Lung (tissue), 12 donors: Measurements from ENCODE around the gene ELOF1. TPM values are rescaled to one million over a fixed set of nuclear protein-coding genes. Genes with fewer than 3 reads are reported as not detected.
A peak's percentile ranks its signal among the peaks of the same experiment; 100 is the strongest.

Experiments
- ATAC-seq: fragments of 200-7000 bp; cut with Tn5 transposase; one replicate; pipeline ENCODE4 v1.9.1; 2020; ENCODE audit warnings: moderate number of reproducible peaks; ENCODE audit not compliant: insufficient read depth, low FRiP score
- DNase-seq, 3 donors: peaks; one replicate each; pipeline ENCODE4 v3.0.0-alpha.2; 2013 to 2017
- H3K27ac ChIP-seq, 2 donors: one replicate each; pipeline ENCODE4 v1.5.1; 2013; ENCODE audit warnings: mild to moderate bottlenecking in 2 of 2, moderate library complexity in 2 of 2, control low read depth in 1 of 2, inconsistent platforms in 1 of 2, low read depth in 1 of 2, low read length in 1 of 2
- H3K27me3 ChIP-seq, 3 donors: one replicate each; pipeline ENCODE4 v1.5.1; 2013; ENCODE audit warnings: low read length in 2 of 3; ENCODE audit not compliant: control insufficient read depth in 3 of 3, insufficient read depth in 3 of 3
- H3K36me3 ChIP-seq, 4 donors: one replicate each; pipeline ENCODE4 v1.5.1; 2013; ENCODE audit warnings: low read length in 4 of 4, mild to moderate bottlenecking in 1 of 4, moderate library complexity in 1 of 4; ENCODE audit not compliant: control insufficient read depth in 4 of 4, insufficient read depth in 4 of 4
- H3K4me1 ChIP-seq, 5 donors: one replicate each; pipeline ENCODE4 v1.5.1; 2013; ENCODE audit warnings: low read length in 5 of 5, mild to moderate bottlenecking in 2 of 5, moderate library complexity in 1 of 5; ENCODE audit not compliant: control insufficient read depth in 5 of 5, insufficient read depth in 5 of 5
- H3K4me3 ChIP-seq: one replicate; pipeline ENCODE4 v1.5.1; 2013; ENCODE audit warnings: mild to moderate bottlenecking, control low read depth, moderate library complexity
- H3K9ac ChIP-seq, 2 donors: one replicate each; pipeline ENCODE4 v1.5.1; 2013; ENCODE audit warnings: low read length in 2 of 2, control low read depth in 1 of 2; ENCODE audit not compliant: insufficient read depth in 1 of 2
- H3K9me3 ChIP-seq, 4 donors: one replicate each; pipeline ENCODE4 v1.5.1; 2013; ENCODE audit warnings: low read length in 3 of 4, mild to moderate bottlenecking in 1 of 4, moderate library complexity in 1 of 4; ENCODE audit not compliant: control insufficient read depth in 4 of 4, insufficient read depth in 3 of 4
- WGBS, 2 donors: extraction: QIAGEN DNeasy Blood & Tissue Kit; methylation state at CpG; one replicate each; pipeline ENCODE4 v1.1.7; 2013; 5-methylcytosine and 5-hydroxymethylcytosine counted together
- polyA plus RNA-seq, 2 donors: library from polyadenylated mRNA; stranded (reverse); fragments of 200-250 nt; gene quantifications; one replicate each; pipeline ENCODE4 v1.2.1, GENCODE V29; 2013
- total RNA-seq, 2 donors: library from RNA; depleted of rRNA in 1 of 2; stranded (reverse); fragments of >200 nt in 1 of 2; gene quantifications; one replicate each; pipeline ENCODE4 v1.2.1, GENCODE V29; 2014 to 2021
- TF ChIP-seq, protein P1 (sequence below): IDR thresholded peaks from 2 replicates; pipeline ENCODE4 v1.5.1; 2012; ENCODE audit warnings: mild to moderate bottlenecking; ENCODE audit errors: control extremely low read depth, extremely low read depth
- donor health status: control.
- donor health status: control.
- donor health status: Bipolar disorder and iron deficiency.
- donor health status: healthy.
- donor health status: DM: yes; HTN: yes; CAD: no.

Gene ELOF1
- total and polyA plus RNA-seq, 4 donors = 19.2 to 82.8 (median 60.5) TPM

DNA sequence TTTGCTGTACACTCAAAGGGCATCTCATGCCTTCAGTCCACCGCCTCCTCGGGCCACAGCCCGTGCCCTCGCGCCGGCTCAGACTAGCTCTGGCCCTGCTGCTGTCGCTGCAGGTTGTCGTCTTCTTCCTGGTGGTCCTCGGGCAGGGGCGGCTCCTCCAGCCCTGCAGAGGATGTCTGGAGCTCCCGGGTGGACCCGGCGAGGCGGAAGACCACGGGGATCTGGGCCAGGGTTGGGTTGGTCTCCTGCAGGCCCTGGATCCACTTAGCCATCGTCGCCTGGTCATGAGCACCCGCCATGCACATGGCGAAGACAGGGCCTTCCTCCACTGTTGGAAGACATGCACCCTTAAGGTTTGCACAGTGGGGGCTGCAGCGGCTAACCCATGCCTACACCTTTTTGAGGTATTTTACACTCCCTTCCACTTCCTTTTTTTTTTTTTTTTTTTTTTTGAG is 52.9 kb downstream of the ELOF1 start:
- Histone ChIP-seq H3K9me3 (no peaks in the 10 kb centered on the region), H3K9ac (peak overlapping the region; percentile 17 to 66), H3K27ac (peak overlapping the region in 1 of 2 donors; percentile 20), H3K4me3 (peak overlapping the region; percentile 48), H3K36me3 (peaks cover 0 to 10% (median under 1%) of the 10 kb centered on the region in 4 donors), H3K27me3 (no peaks in the 10 kb centered on the region), H3K4me1 (peaks cover 0 to 7% (median 0%) of the 10 kb centered on the region in 5 donors)
- TF ChIP-seq, protein P1, sequence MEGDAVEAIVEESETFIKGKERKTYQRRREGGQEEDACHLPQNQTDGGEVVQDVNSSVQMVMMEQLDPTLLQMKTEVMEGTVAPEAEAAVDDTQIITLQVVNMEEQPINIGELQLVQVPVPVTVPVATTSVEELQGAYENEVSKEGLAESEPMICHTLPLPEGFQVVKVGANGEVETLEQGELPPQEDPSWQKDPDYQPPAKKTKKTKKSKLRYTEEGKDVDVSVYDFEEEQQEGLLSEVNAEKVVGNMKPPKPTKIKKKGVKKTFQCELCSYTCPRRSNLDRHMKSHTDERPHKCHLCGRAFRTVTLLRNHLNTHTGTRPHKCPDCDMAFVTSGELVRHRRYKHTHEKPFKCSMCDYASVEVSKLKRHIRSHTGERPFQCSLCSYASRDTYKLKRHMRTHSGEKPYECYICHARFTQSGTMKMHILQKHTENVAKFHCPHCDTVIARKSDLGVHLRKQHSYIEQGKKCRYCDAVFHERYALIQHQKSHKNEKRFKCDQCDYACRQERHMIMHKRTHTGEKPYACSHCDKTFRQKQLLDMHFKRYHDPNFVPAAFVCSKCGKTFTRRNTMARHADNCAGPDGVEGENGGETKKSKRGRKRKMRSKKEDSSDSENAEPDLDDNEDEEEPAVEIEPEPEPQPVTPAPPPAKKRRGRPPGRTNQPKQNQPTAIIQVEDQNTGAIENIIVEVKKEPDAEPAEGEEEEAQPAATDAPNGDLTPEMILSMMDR = no peak
- no peak for DNase-seq
- 22 to 23% methylated on average over 20 of the region's 20 CpGs for whole genome bisulfite sequencing, 2 donors
- peak; percentile 6 for ATAC-seq

DNA sequence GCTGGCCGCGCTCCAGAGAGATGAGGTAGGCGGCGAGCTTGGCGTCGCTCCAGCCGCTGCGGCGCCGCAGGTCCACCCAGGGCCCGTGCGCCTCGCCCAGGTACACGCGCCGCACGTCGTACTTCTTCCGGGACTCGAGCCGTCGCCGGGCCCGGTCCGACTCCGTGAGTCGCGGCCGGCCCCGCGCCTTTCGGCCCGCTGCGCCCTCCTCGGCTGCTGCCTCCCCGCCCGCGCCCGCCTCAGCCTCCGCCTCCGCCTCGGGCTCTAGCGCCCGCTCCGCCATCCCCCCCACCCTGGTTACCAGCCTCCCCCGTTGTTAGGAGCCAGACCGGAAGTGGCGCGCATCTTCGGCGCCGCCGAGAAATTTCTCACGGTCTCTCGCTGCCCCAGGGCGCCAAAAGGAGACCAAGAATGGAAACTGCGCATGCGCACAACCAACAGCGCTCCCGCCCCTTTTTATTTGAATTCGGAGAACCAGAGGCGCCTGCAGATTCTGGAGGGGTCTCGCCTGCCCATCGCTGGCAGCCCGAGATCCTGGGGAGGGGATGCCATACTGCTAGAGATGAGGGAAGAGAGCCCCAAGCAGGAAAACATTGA is 53.4 kb downstream of the ELOF1 start, which contains the start of gene ZNF653:
Gene ZNF653 (minus strand): TSS at position 336 of the 597 bp plus-strand sequence. CDS start 53 bp downstream, at position 283.
- no peaks in the 10 kb centered on the region for H3K9me3 ChIP-seq
- TF ChIP-seq, protein P1 = no peak
- no peaks in the 10 kb centered on the region for H3K27me3 ChIP-seq
- H3K9ac ChIP-seq = peak within 1 kb of the TSS; percentile 17 to 76
- peak within 1 kb of the TSS; percentile 94 to 96 for H3K27ac ChIP-seq
- WGBS, 2 donors = 0 to 1% methylated on average over 59 to 65 of the region's 65 CpGs
- DNase-seq (peak; percentile 98), ATAC-seq (peak; percentile 86)
- H3K4me3 ChIP-seq = peak within 1 kb of the TSS; percentile 89
- peaks cover 0 to 7% (median 0%) of the 10 kb centered on the region in 5 donors for H3K4me1 ChIP-seq
- peaks cover 0 to 6% (median 0%) of the 10 kb centered on the region in 4 donors for H3K36me3 ChIP-seq

GRCh38 chr19:11505032-11505503 is 54.0 kb downstream of the ELOF1 start:
- peak overlapping the region; percentile 94 to 96 for H3K27ac ChIP-seq
- DNase-seq (peak; percentile 95 to 96 (median 96)), ATAC-seq (peak; percentile 93)
- H3K4me1 ChIP-seq = peaks cover 0 to 7% (median 0%) of the 10 kb centered on the region in 5 donors
- H3K4me3 ChIP-seq = peak overlapping the region; percentile 89
- 1% methylated on average over 24 to 33 of the region's 33 CpGs for WGBS, 2 donors
- H3K36me3 ChIP-seq = peaks cover 0 to 6% (median 0%) of the 10 kb centered on the region in 4 donors
- no peaks in the 10 kb centered on the region for H3K27me3 ChIP-seq
- peak overlapping the region in 1 of 2 donors; percentile 76 for H3K9ac ChIP-seq
- TF ChIP-seq, protein P1 = no peak
- H3K9me3 ChIP-seq = no peaks in the 10 kb centered on the region
